Ramos (cell line): ENCODE measurements around the gene FHL3.
"Not testable (repeated sequence)": the region's sequence is repeated elsewhere in the genome, so short reads cannot be mapped to it uniquely, and the experiment has no call there.

ENCODE experiments used
- in situ Hi-C: fragments of 300-500 bp; cut with MboI; formaldehyde crosslinking; loops from one replicate; pipeline ENCODE4 v1.14.3; 2022; ENCODE audit warnings: low sequenced_read_pairs; ENCODE audit not compliant: unreplicated experiment

Gene FHL3

DNA sequence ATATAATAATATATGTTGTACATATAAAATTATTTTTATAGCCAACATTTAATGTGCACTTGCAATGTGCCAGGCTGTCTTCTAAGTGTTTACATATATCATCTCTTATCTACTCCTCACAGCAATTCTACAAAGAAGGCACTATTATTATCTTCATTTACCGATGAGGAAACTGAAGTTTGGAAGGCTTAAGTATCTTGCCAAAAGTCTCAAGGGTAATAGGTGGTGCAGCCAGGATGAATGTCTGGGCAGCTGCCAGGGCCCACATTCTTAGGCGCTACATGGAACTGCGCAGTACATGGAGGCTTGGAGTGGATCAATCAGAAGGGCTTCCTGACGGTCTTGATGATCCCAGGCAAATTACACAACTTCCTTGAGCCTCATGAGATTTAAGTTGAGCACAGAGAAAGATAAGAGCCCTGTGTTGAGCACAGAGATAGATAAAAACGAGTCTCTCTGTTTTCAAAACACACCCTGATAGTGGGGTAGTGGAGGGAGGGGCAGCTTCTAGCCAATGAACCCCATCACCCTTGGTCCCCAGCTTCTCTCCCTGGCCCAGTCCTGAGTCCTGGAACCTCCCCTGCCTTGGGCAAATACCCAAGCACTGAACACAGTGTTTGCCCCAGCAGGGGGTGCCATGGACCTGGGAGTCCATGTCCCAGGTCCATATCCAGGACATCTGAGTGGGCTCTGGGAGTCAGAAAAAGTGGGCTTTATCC is 32.1 kb upstream of the FHL3 start:
- in situ Hi-C loops, result no loop called here

GRCh38 chr1:38034871-38035270 is 29.6 kb upstream of the FHL3 start:
- in situ Hi-C loops, result no loop called here

DNA sequence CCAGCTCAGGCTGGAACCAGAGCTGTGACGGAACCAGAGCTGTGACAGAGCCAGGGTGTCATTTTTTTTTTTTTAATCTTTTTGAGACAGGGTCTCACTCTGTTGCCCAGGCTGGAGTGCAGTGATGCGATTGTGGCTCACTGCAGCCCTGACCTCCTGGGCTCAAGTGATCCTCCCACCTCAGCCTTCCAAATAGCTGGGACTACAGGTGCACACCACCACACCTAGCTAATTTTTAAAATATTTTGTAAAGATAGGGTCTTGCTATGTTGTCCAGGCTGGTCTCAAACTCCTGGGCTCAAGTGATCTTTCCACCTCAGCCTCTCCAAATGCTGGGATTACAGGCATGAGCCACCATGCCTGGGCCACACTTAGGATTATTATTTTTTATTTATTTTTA is 27.7 kb upstream of the FHL3 start:
- in situ Hi-C loops, result not testable (repeated sequence)

DNA sequence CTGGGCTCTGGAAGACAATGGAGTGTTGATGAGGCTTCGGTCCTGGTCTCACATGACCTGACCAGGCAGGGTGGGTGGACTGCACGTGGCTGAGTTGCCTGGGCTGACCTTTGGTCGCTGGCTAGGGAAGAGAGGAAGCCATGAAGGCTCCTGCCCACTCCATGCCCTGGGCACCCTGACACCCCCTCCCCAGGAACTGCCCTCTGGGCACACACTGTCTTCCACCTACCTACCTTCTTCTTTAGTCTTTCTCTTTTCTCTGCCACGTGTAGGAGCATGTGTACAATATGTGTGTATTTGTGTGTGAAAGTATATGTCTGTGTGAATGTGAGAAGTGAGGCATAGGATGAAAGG is 26.2 kb upstream of the FHL3 start:
- in situ Hi-C loops, result no loop called here

GRCh38 chr1:38030596-38031512 is 25.5 kb upstream of the FHL3 start:
- in situ Hi-C loops, result no loop called here

- in situ Hi-C loops, result no loop called here
Observed at GRCh38 chr1:38029685-38030511, 24.6 kb upstream of the FHL3 start.

DNA sequence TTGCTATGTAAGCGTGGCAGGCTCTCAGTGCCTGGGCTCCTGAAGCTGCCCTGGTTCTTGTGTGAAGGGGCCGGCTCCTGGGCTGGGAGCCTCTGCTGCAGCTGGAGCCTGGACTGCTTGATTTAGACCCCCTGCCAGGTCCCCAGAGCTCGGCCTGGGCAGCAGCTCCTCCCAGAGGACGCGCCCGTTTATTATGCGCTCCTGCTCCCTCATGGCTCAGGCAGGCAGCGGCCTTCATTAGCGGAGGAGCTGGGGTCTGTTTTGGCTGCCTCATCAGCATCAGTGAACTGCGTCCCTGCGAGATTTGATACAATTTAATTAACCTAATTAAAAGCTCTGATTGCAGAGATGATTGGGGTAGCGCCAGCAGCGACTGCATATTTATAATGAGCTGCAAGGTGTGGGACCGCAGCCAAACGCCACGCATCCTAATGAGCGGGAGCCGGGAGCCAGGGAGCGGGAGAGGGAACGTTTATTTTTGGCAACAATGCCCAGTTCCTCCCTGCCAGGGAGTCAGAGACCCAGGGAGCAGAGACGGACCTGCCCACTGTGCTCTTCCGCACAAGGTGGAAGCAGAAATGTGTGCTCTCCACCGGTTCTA is 23.9 kb upstream of the FHL3 start:
- in situ Hi-C loops, result no loop called here

GRCh38 chr1:38028671-38029070 is 23.4 kb upstream of the FHL3 start:
- in situ Hi-C loops, result no loop called here

- in situ Hi-C loops, result no loop called here
Observed at GRCh38 chr1:38028105-38028591, 22.8 kb upstream of the FHL3 start.

- in situ Hi-C loops, result no loop called here
Observed at GRCh38 chr1:38027201-38028104, 22.1 kb upstream of the FHL3 start.

GRCh38 chr1:38026592-38027200 is 21.4 kb upstream of the FHL3 start:
- in situ Hi-C loops, result no loop called here

- in situ Hi-C loops, result no loop called here
Observed at GRCh38 chr1:38025664-38026063, 20.4 kb upstream of the FHL3 start.

DNA sequence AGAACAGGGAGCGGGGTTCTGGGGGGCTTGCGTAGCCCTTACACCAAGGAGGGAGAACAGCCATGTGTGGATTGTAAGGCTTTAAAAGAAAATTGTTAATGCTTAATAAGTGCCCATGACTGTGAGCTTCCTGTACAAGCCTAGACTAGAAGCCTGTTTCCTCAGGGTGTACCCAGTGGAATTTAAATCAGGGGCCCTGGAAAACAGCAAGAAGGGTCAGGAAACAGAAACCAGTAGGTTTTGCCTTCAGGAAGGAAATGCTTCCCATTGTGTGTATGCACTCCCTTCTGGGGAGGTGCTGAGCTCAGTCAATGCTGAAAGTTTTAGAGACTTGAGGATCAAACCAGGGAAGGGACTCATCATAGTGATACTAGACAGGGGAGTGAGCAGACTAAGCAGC is 19.9 kb upstream of the FHL3 start:
- in situ Hi-C loops, result no loop called here

- in situ Hi-C loops, result no loop called here
Observed at GRCh38 chr1:38022810-38023209, 17.5 kb upstream of the FHL3 start.

- in situ Hi-C loops, result no loop called here
Observed at GRCh38 chr1:38021969-38022368, 16.7 kb upstream of the FHL3 start.

DNA sequence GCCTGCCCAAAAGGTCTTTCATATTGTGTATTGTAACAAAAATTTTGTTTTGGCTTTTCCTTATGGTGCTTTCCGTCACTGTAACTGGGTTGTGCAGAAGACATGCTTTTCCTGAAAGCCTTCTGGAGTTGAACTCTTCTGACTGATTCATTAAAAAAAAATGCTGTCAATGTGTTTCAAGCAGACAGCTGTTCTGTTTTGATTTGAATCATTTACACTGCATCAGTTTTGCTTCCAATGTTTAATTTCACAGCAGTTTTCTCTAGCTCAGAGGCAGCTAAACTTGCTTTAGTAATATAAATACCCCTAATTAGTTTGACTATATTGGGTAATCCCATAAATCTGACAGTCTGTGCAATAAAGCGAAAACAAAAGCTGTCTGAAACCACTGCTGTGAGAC is 15.1 kb upstream of the FHL3 start:
- in situ Hi-C loops, result no loop called here

- in situ Hi-C loops, result no loop called here
Observed at GRCh38 chr1:38018864-38019343, 13.6 kb upstream of the FHL3 start.

DNA sequence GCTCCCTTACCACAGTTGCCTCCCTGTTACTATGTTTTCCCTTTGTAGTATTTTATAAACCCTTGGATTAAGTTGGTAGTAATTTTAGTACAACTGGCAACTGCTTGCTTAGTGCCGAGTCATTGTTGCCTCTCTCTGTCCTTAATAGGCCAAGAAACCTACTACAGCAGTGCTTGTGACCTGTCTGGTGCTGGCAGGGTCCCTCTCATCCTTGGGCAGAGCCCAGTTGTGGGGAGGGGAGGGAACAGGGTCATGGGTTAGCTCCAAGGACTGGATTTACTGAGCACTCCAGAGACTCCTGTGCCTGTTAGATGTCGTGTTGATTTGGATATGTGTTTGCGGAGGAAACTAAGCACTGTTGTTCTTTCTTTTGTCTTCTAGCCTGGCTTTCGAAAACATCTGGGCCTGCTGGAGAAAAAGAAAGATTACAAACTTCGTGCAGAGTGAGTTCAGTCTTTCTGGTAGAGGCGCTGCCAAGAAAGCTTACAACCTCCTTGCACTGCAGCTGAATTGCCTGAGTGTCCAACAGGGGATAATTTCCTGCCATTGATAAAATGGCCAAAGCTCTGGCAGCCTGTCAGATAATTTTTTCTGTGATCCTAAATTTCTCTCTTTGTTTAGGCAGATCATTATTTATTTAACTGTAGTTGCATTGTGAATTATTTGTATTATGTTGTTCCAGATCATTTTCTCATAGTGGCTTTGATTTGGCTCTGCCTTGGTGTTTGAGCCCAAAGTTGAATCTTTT is 10.8 kb upstream of the FHL3 start:
- in situ Hi-C loops, result no loop called here
